Endothelial cell of umbilical vein (primary cell): ENCODE data around the gene YIPF3.

Experiments
- CTCF ChIP-seq, 2 donors: IDR thresholded peaks; 1 replicate in 1 of 2; 2 replicates in 1 of 2; pipeline ENCODE4 v1.5.1; 2011; ENCODE audit warnings: low read length in 2 of 2, mild to moderate bottlenecking in 2 of 2, moderate library complexity in 2 of 2, control low read depth in 1 of 2, inconsistent platforms in 1 of 2, low read depth in 1 of 2; ENCODE audit not compliant: insufficient read depth in 1 of 2; ENCODE audit errors: extremely low read depth in 1 of 2
- EZH2 ChIP-seq: IDR thresholded peaks from 2 replicates; pipeline ENCODE4 v1.6.1; 2012; ENCODE audit warnings: borderline replicate concordance, low read depth, mild to moderate bottlenecking, moderate library complexity, low read length, inconsistent platforms; ENCODE audit not compliant: severe bottlenecking
- FOS ChIP-seq: IDR thresholded peaks from 2 replicates; pipeline ENCODE4 v1.6.1; 2011; ENCODE audit warnings: mild to moderate bottlenecking, low read length, moderate library complexity, borderline replicate concordance; ENCODE audit not compliant: insufficient read depth
- MAX ChIP-seq: IDR thresholded peaks from 2 replicates; pipeline ENCODE4 v1.6.1; 2011; ENCODE audit not compliant: insufficient read depth, insufficient read length
- POLR2A ChIP-seq: IDR thresholded peaks from 2 replicates; pipeline ENCODE4 v1.6.1; 2012; ENCODE audit warnings: low read depth, mild to moderate bottlenecking, control low read depth, low read length
- POLR2AphosphoS5 ChIP-seq: IDR thresholded peaks from 2 replicates; pipeline ENCODE4 v1.6.1; 2012; ENCODE audit warnings: low read depth, mild to moderate bottlenecking, control low read depth, low read length, moderate library complexity; ENCODE audit not compliant: insufficient read depth

- TF ChIP-seq CTCF (IDR thresholded peaks at IDR 0.05; ENCODE audit: extremely low read depth in 1 of 2, insufficient read depth in 1 of 2, low read depth in 1 of 2, low read length in 2 of 2), result no peak
- TF ChIP-seq POLR2A, result no peak
- TF ChIP-seq POLR2AphosphoS5, result no peak
- TF ChIP-seq EZH2, result no peak
- no peak for TF ChIP-seq MAX
- TF ChIP-seq FOS, result no peak
Observed at GRCh38 chr6:43471399-43471798, 45.3 kb downstream of the YIPF3 start.
